Chondrocyte (in vitro differentiated cells): ENCODE measurements around the gene RSKR. TPM values are rescaled to one million over a fixed set of nuclear protein-coding genes. Genes with fewer than 3 reads are reported as not detected.

Source experiments
- DNase-seq: peaks from one replicate; pipeline ENCODE4 v3.0.0; 2021; ENCODE audit warnings: mixed read lengths, low spot score
- H3K27ac Mint-ChIP-seq: one replicate; pipeline ENCODE4 v1.8.0; 2021; ENCODE audit warnings: mild to moderate bottlenecking, moderate library complexity, mixed read lengths; ENCODE audit not compliant: unreplicated experiment
- H3K27me3 Mint-ChIP-seq: 2 replicates; pipeline ENCODE4 v1.8.0; 2021; ENCODE audit warnings: low read depth, mixed read lengths
- H3K36me3 Mint-ChIP-seq: 2 replicates; pipeline ENCODE4 v1.8.0; 2021; ENCODE audit warnings: low read depth, mixed read lengths
- H3K4me1 Mint-ChIP-seq: 2 replicates; pipeline ENCODE4 v1.8.0; 2021; ENCODE audit warnings: low read depth, mild to moderate bottlenecking, mixed read lengths
- H3K4me3 Mint-ChIP-seq: one replicate; pipeline ENCODE4 v1.8.0; 2021; ENCODE audit warnings: mild to moderate bottlenecking, moderate library complexity, mixed read lengths; ENCODE audit not compliant: unreplicated experiment
- H3K9me3 Mint-ChIP-seq: 2 replicates; pipeline ENCODE4 v1.8.0; 2021; ENCODE audit warnings: low read depth, mixed read lengths
- CTCF ChIP-seq: fragments of 200-600 bp; sonication (generic); IDR thresholded peaks from 2 replicates; pipeline ENCODE4 v1.5.0; 2021; ENCODE audit warnings: antibody characterized with exemption, mild to moderate bottlenecking, moderate library complexity
- total RNA-seq: library from RNA; stranded (reverse); gene quantifications from 3 replicates; pipeline ENCODE4 v1.2.1, GENCODE V29; 2021

Gene RSKR
- total RNA-seq, 1 donor from 2014 or later = 4.7 TPM

- Mint-ChIP-seq H3K4me1 (peaks cover 29% of the 10 kb centered on the region), H3K27ac (no peak overlapping the region), H3K4me3 (no peak overlapping the region), H3K27me3 (no peaks in the 10 kb centered on the region), H3K9me3 (no peaks in the 10 kb centered on the region), H3K36me3 (peaks cover 4% of the 10 kb centered on the region)
- no peak for DNase-seq
- TF ChIP-seq CTCF = no peak
These were observed 44.5 kb downstream of the RSKR start for GRCh38 chr17:28569446-28569845.

GRCh38 chr17:28567604-28568003 lies 46.4 kb downstream of the RSKR start:
- no peak for DNase-seq

GRCh38 chr17:28563475-28563874 lies 50.5 kb downstream of the RSKR start:
- DNase-seq = no peak
- no peaks in the 10 kb centered on the region for H3K9me3 Mint-ChIP-seq
- peaks cover 12% of the 10 kb centered on the region for H3K4me1 Mint-ChIP-seq
- peak overlapping the region; percentile 63 for H3K27ac Mint-ChIP-seq
- TF ChIP-seq CTCF = no peak
- H3K36me3 Mint-ChIP-seq = peaks cover 19% of the 10 kb centered on the region
- no peaks in the 10 kb centered on the region for H3K27me3 Mint-ChIP-seq
- no peak overlapping the region for H3K4me3 Mint-ChIP-seq

More at GRCh38 chr17:28567604-28568003, 46.4 kb downstream of the RSKR start:
- Mint-ChIP-seq H3K27ac (no peak overlapping the region), H3K36me3 (peaks cover 4% of the 10 kb centered on the region), H3K27me3 (no peaks in the 10 kb centered on the region), H3K4me1 (peaks cover 35% of the 10 kb centered on the region), H3K4me3 (no peak overlapping the region), H3K9me3 (no peaks in the 10 kb centered on the region)
- no peak for TF ChIP-seq CTCF

Other genes with a start within 250 kb of the RSKR start
- not detected in 3 replicates for gene SEBOX, start 249.0 kb downstream of the RSKR start, total RNA-seq
- 0.31 to 0.55 TPM (median 0.41 TPM) in 3 replicates for gene VTN, start 243.9 kb downstream of the RSKR start, total RNA-seq
- gene SARM1, start 242.5 kb downstream of the RSKR start, total RNA-seq = 22.2 to 24.1 TPM (median 23.0 TPM) in 3 replicates
- 12.7 to 13.2 TPM (median 13.0 TPM) in 3 replicates for gene SLC46A1, start 208.0 kb downstream of the RSKR start, total RNA-seq
- not detected in 3 replicates for gene SLC13A2, start 140.5 kb downstream of the RSKR start, total RNA-seq
- gene FOXN1, start 107.8 kb downstream of the RSKR start, total RNA-seq = not detected in 3 replicates
- gene UNC119, start 61.6 kb downstream of the RSKR start, total RNA-seq = 19.8 to 24.9 TPM (median 24.1 TPM) in 3 replicates
- gene PIGS, start 42.7 kb downstream of the RSKR start, total RNA-seq = 56.5 to 65.7 TPM (median 62.9 TPM) in 3 replicates
- 3.9 to 9.5 TPM (median 8.0 TPM) in 3 replicates for gene ALDOC, start 37.3 kb downstream of the RSKR start, total RNA-seq
- gene SPAG5, start 15.2 kb downstream of the RSKR start, total RNA-seq = 10.3 to 20.3 TPM (median 12.9 TPM) in 3 replicates
- 112 to 158 TPM (median 114 TPM) in 3 replicates for gene BLTP2, start 31.0 kb upstream of the RSKR start, total RNA-seq
- gene SDF2, start 47.7 kb upstream of the RSKR start, total RNA-seq = 53.6 to 58.2 TPM (median 57.8 TPM) in 3 replicates
- 63.5 to 81.5 TPM (median 63.9 TPM) in 3 replicates for gene SUPT6H, start 48.0 kb upstream of the RSKR start, total RNA-seq
- 1.4 to 2.3 TPM (median 2.0 TPM) in 3 replicates for gene PROCA1, start 97.7 kb upstream of the RSKR start, total RNA-seq
- gene RAB34, start 103.7 kb upstream of the RSKR start, total RNA-seq = 128 to 132 TPM (median 131 TPM) in 3 replicates
- 853 to 1,026 TPM (median 884 TPM) in 3 replicates for gene RPL23A, start 105.8 kb upstream of the RSKR start, total RNA-seq
- gene TLCD1, start 112.0 kb upstream of the RSKR start, total RNA-seq = 12.4 to 12.9 TPM (median 12.6 TPM) in 3 replicates
- 5.3 to 6.1 TPM (median 5.5 TPM) in 3 replicates for gene NEK8, start 114.6 kb upstream of the RSKR start, total RNA-seq
- gene TRAF4, start 129.8 kb upstream of the RSKR start, total RNA-seq = 68.0 to 76.3 TPM (median 73.3 TPM) in 3 replicates
- 18.5 to 22.7 TPM (median 21.0 TPM) in 3 replicates for gene FAM222B, start 228.6 kb upstream of the RSKR start, total RNA-seq
- 31.2 to 40.5 TPM (median 31.8 TPM) in 3 replicates for gene ERAL1, start 240.8 kb upstream of the RSKR start, total RNA-seq